ENCODE measurements around the gene DAGLB.
"Not testable (repeated sequence)": the region's sequence is repeated elsewhere in the genome, so short reads cannot be mapped to it uniquely, and the experiment has no call there.

Gene DAGLB

DNA sequence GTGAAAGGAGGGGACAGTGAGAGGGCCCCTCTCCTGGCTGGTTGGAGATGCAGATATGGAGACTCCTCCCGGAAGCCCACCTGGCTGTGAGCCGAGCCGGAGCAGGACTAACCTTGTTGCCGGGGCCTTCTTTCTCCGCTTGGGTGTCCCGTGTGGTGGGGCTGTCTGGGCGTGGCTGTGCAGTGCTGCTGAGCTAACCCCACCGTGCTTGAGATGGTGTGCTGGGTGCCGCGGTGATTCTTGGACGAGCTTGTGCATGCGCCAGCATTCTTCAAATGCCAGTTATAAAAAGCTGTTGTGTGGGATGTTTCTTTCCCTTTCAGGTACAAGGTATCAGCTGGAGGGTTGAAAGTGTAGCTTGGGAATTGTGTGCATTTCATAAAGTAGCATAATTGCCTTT lies 48.8 kb downstream of the DAGLB start:
- DNase-seq (ENCODE audit: low spot score): no peak

DNA sequence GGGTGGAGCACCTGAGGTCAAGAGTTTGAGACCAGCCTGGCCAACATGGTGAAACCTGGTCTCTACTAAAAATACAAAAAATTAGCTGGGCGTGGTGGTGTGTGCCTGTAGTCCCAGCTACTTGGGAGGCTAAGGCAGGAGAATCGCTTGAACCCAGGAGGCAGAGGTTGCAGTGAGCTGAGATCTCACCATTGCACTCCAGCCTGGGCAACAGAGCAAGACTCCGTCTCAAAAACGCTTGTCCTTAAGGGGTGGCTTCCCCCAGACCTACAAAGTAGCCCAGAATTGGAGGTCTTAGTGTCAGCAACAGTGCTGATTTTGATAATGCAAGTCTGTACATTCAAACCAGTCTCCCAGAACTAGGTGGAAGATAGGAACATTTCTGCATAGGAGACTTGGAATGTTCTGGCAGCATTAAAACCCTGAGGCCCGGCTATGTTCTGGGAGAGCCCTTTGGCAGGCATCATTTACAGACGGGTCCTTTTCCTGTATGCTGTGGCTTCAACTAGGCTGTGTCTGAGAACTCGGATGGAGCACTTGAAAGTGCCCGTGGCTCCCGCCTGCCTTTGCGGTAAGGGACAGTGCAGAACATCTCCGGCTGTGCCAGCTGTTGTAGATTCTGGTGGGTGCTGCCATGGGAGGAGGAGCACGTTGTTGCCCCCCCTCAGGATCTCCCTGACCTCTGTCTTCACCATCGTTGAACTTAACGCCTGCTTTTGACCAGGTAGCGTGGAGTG lies 49.8 kb downstream of the DAGLB start:
- not testable (repeated sequence) for DNase-seq (ENCODE audit: low spot score)

DNA sequence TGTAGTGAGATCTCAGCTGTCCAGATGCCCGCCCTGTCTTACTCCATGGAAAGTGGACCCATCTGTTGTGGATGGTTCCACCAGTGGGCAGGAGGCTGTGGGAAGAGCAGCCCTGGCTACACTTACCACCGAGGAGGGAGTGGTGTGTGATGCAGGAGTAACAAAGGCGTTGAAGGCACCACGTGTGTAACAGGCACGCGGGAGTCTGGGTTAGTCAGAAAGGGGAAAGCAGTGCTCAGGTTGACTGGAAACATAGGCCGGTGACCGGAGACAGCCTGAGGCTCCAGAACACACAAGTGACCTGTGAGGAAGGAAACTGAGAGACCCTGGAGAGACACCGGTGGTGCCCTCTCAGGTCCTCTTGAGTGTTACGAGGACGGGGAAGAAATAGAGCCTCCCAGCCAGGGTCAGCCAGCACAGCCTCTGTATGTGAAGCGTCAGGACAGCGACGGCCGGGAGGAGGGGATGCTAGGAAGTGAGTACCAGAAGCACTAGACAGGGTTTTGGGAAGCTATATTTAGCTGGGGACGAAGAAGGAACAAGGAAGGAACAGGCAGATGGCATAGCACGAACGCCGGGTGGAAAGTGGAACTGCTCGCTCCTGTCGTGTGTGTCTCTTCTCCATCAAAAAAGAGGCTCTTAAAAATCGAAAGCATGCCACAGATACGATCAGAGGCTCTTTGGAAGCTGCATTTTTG lies 51.7 kb downstream of the DAGLB start:
- DNase-seq (ENCODE audit: low spot score): no peak

DNA sequence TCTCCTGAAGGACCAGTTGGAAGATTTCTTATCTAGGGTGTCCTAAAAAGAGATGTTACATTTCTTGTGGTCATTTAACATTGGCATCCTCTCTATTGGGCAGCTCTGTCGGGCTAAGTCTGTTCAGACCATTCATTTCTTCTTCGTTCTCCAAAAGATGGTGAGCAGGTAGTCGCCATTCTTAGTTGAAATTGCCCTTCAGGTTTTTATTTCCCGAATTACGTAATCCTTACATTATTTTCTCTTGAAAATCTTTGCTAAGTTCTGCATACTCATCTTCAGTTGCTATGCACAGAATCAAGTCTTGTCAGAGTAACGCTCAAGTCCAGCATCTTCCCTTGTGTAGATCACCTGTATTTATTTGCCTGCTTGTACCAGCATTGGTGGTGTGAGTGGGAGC lies 53.6 kb downstream of the DAGLB start:
- no peak for DNase-seq (ENCODE audit: low spot score)

DNA sequence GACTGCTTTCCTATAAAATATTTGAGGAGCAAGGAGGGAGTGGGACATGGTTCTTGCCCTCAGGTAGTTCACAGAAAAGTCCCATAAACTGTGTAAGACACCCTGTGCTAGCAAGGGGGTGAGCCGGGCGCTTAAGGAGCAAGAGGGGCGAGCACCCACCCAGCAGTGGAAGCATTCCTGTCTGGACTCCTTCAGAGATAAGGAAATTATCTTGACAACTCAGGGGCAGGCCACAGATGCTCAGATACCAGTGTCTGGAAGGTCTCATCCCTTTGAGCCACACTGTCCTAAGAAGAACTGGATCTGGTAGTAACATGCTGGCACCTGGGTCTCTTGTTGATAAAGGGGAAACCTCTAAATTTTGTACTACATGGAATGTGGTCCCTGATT lies 54.1 kb downstream of the DAGLB start:
- no peak for DNase-seq (ENCODE audit: low spot score)

DNA sequence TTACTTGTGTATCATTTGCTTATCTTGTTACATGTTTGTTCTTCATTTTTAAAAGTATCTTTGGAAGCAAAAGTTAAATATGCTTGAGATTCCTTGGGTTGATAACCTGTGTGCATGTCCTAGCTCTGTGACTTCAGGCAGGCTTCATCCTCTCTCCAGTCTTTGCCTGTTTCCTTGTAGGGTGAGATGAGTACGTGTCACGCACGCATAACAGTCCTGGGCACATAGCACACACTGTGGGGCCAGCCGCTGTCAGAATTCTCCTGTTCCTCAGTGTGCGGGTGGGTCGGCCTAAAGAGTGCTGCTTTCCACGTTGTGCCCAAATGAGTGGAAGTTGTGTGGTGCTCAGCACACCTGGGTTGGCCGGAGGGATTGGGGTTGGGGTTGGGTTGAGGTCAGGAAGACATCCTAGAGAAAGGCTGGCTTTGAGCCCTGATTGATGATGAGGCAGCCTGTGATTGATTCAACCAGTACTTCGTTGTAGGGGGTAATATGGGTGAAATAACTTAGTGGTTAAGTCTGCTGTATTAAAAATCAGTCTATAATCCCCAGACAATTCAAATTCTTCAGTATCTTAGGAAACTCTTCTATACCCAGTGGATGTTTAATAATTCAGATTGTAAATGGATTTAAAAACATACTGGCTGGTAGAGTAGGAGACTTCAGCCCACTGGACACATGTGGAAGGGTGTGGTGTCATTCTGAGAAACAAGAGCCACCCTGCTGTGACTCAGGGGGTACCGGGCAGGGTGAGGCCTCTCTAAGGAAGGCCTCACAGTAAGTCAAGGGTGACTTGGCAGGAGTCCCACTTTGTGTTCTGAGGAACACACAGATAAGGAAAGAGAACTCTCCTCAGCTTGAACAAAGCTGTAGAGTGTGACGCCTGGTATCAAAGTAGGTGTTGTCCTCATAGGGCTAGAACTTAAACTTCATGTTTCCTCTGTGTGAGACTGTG lies 54.8 kb downstream of the DAGLB start:
- DNase-seq (ENCODE audit: low spot score): no peak

DNA sequence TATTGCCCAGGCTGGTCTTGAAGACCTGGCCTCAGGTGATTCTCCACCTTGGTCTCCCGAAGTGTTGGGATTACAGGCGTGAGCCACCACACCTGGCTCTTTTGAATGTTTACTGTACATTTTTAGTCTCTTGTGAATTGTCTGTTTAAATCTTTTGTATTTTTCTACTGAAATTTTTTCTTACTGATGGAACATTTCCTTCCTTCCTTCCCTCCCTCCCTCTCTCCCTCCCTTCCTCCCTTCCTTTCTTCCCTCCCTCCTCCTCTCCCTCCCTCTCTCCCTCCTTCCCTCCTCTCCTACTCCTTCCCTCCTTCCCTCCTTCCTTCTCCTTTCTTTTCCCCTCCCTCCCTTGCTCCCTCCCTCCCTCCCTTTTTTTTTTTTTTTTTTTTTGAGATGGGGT lies 58.0 kb downstream of the DAGLB start:
- DNase-seq (ENCODE audit: low spot score): no peak

DNA sequence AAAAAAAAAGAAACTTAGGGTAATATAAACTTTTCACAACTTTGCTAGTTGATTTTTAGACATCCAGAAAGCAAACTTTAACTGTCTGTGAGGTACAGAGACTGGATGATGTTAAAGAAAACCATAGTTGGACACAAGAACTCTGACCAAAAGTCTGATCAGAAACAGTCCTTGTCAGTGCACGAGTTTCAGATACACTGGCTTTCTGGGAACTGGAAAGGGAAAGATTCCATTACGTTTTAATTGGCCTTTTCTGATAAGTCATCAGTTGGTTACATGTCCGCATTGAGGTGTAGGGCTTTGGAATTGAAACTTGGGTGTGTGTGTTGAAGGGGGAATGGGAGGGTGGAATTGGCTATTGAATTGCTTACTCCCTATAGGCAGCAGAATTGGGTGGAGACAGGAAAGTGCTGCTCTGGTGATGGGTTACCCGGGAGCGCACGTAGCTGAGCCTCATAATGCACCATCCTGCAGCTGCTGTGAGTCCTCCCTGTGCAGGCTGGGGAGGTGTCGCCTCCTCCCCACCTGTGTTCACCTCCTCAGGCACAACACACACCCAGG lies 59.9 kb downstream of the DAGLB start:
- no peak for DNase-seq (ENCODE audit: low spot score)

DNA sequence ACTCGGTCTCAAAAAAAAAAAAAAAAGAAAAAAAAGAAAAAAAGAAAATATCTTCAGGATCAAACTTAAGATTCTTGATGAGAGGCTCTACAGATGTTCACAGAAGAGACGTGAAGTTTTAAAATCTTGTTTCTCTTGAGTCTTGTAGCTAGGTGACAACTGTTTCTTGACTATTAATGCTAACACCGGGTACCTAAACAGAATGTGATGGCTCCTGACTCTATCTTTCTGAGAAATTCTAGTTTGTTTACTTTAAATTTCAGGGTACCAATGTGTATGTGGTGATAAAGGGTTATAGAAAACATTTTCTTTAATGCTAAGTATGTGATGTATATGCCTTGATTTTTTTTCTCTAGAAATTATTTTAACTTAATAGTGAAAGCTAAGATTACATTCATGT lies 61.0 kb downstream of the DAGLB start:
- DNase-seq (ENCODE audit: low spot score): no peak

DNA sequence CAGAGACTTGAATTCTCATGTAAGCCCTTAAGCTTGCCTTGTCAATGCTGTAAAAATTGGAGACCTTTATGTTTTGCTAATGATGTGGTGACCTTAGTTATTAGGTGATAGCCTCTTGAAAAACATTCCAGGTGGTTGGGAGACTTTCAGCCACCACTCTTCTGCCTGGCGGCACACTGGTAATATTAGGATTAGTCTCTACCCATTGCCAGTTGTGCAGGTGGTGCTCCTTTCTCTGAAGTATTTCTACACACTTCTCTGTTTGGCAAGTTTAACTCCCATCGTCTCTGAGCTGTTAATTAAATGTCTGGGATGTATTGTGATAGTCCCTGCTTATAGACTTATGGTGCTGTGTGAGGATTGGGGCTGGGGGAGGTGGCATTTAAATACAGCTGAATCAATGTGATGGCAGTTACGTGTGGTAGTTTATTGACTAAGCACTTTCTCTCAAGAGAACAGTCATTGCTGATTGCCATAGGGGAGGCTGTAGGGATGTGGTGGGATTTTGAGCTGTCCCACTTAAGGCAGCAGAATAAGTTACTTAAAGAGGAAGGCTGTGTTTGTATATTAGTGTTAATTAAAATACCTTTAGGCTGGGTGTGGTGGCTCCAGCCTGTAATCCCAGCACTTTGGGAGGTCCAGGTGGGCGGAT lies 61.7 kb downstream of the DAGLB start:
- no peak for DNase-seq (ENCODE audit: low spot score)

DNA sequence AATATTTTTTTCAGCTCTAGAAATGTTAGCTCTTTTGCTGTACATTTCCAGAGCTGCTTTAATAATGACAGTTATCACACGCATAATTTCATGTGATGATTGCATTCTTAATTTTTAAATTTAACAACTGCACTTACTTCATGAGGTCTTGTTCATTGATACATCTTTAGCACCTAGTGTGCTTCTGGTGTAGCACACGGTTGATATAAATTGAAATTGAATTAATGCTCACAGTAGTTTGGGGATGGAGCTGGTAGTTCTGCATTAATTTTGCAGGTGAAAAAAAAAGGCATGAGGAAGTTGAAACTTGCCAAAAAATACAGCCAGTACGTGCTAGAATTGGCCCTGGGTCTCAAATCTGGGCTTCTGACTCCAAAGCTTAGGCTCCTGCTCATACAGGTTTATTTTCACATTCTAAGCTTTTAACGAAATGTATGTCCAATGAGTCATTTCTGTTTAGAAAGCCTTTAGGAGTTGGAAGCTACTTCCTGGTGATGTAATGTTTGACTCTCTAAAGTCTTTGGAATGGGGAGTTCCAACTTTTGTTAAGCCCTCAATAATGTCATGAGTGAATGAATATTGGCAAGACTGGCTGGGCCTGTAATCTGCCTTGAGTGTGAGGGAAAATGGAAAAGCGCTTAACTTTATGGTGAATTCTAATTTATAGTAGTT lies 62.5 kb downstream of the DAGLB start:
- DNase-seq (ENCODE audit: low spot score): no peak

DNA sequence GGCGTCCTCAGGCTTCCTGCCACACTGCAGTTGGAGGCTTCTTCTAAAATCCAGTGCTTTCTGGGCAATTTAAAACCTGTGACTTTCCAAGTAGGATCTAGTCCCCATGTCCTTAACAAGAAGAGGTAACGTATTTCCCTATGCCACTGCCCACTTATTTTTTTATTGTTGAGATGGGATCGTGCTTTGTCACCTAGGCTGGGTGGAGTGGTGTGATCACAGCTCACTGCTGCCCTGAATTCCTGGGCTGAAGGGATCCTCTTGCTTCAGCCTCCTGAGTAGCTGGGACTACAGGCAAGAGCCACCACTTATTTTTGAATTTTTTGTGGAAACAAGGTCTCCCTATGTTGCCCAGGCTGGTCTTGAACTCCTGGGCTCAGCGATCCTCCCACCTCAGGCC lies 63.4 kb downstream of the DAGLB start:
- DNase-seq (ENCODE audit: low spot score): no peak

DNA sequence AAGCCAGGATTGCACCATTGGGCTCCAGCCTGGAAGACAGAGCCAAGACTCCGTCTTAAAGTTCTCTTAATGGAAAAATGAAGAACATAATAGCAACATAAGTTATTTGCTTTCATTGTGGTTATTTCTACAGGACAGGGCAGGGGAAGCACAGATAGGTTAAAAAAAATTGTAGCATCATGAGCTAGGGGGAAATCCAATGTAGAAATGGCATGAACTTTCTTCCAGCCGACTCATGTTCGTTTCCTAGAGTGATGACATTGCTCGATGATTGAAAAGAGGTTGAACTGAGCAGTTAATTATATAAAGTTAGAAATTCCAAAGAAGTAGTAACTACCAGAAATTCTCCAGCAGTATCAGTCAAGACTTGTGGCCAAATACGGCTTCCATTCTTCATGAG lies 64.9 kb downstream of the DAGLB start:
- no peak for DNase-seq (ENCODE audit: low spot score)

DNA sequence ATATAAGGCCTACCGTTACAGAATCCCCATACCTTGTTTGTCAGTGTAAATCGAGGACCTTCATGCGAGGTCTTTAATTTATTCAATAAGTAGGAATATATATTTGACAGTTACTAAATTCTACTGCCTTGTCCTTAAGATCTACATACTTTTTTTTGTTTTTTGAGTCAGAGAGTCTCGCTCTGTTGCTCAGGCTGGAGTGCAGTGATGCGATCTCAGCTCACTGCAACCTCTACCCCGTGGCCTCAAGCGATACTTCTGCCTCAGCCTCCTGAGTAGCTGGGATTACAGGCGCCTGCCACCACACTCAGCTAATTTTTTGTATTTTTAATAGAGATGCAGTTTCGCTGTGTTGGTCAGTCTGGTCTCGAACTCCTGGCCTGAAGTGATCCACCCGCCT lies 65.9 kb downstream of the DAGLB start:
- not testable (repeated sequence) for DNase-seq (ENCODE audit: low spot score)

DNA sequence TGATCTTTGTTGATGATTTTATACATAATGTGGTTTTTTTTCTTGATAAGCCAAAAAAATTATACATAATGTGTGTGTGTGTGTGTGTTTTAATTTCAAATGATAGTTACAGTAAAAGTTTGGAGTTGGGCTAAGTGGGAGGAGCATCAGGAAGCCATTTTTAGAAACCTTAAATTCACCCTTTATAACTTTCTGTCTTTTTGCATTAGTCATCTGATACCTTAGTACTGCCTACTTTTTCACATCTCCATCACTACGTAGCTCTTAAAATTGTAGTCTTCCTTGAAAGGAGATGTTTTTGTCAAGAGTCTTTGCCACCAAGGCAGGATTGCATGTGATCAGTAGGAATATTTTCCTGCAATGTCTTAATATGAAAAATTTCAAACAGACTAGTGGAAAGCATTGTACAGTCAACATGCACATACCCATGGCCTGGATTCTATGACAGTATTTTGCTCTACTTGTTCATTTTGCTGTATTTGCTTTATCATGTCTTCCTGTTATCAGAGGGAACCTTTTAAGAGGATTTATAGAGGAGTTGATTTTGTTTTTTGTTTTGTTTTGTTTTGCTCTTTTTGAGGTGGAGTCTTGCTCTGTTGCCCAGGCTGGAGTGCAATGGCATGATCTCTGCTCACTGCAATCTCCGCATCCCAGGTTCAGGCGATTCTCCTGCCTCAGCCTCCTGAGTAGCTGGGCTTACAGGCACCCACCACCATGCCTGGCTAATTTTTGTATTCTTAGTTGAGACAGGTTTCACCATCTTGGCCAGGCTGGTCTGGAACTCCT lies 67.3 kb downstream of the DAGLB start:
- no peak for DNase-seq (ENCODE audit: low spot score)

DNA sequence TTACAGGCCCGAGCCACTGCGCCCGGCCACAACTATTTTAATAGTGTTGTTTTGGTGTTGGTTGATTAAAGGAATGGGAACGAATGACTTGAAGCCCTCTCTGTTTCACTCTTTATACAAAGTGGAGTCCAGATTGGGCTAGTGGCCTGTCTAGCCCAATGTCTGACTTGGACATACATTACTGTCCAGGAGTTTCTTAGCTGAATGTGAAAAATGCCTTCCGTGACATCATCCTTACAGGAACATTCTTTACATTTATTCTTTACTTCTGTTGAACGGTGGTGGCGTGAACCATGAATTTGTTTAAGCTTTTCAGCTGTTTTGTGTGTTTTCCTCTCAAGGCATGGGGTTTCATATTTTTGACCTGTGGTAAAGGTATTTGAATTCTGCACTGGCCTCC lies 67.9 kb downstream of the DAGLB start:
- DNase-seq (ENCODE audit: low spot score): no peak

DNA sequence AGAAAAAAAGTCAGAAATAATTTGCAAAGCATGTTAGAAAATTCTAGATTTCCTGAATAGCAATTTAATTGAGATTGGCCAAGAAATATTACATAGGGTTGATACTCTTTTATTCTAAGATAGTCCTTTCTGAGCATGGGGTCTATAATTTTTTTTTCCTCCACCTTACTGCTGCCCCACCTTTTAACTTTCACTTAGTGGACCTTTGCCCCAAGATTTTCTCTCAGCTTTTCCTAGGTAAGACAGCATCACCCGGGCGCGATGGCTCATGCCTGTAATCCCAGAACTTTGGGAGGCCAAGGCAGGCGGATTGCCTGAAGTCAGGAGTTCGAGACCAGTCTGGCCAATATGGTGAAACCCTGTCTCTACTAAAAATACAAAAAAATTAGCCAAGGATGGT lies 69.2 kb downstream of the DAGLB start:
- not testable (repeated sequence) for DNase-seq (ENCODE audit: low spot score)

DNA sequence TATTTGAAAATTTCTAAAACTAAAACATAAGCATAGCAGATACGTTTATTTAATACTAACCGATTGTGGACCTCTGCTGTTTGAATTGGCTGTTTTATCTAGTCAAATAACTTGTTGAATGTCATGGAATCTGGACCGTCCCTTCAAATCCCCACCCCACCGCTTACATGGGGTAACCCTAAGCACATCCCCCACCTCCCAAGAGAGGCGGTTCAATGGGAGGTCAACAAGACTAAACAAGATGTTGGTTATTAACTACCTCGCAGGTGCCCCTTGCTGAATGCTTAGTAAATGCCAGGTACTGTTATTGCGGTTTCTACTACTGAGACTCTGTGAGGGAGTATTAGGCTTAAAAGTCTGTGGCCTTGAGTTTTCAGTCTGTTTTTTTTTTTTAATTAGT lies 70.9 kb downstream of the DAGLB start:
- no peak for DNase-seq (ENCODE audit: low spot score)

DNA sequence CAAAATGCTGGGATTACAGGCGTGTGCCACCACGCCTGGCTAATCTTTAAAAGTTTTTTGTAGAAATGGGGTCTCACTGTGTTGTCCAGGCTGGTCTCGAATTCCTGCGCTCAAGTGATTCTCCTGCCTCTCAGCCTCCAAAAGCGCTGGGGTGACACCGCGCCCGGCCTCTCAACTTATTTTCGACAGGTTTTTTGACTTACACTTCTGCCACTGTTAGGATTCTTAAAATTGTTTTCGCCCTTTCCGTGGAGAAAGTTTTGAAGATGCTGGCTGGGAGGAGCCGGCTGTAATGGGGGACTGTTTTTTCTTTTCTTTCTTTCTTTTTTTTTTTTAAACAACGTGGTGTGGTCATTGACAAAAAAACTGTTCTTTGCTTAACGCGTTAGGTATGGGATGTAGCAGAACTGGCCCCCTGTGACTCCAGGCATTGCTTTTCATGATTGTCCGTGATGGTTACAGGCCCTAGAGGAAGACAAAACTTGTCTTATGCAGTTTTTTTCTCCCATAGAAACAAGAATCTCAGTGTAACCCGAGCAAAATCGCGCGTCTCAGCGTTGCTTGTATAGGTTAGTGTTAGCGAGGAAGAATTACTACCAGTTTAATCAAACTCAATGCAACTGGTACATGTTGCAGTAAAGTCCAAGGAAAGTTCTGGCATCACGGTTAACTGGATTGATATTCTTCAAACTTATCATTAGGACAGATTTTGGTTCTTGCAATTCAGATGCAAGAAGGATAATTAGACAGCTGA lies 72.2 kb downstream of the DAGLB start:
- no peak for DNase-seq (ENCODE audit: low spot score)

DNA sequence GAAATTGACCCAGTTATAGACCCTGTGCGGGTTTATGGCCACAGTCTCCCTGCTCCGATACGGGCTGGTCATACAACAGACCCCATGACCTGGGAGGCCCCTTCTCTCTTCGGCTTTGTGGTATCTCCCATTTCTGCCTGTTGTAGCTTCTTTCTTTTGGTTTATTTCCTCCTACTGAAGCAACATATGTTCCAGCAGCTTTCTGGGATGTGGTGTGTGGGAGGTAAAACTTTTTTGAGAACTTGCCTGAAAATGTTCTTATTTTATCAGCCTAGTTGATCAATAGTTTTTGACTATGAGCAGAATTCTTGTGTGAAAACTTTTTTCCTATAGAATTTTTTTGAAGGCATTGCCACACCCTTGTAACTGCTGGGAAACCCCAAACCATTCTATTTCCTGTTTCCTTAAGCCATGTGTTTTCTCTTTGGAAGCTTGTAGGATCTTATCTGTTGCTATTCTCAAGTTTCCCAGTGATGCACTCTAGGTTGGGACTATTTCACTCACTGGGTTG lies 80.0 kb downstream of the DAGLB start:
- no peak for DNase-seq (ENCODE audit: low spot score)

All from left forelimb (tissue), 1 donor.